GM12801 (cell line): Measurements from ENCODE around the gene RDH12.

Experiments used
- TF ChIP-seq, protein P1 (sequence below): IDR thresholded peaks from one replicate; pipeline ENCODE4 v1.5.1; 2011; ENCODE audit warnings: control low read depth; ENCODE audit not compliant: insufficient read length; ENCODE audit errors: extremely low read depth

RDH12 gene

DNA sequence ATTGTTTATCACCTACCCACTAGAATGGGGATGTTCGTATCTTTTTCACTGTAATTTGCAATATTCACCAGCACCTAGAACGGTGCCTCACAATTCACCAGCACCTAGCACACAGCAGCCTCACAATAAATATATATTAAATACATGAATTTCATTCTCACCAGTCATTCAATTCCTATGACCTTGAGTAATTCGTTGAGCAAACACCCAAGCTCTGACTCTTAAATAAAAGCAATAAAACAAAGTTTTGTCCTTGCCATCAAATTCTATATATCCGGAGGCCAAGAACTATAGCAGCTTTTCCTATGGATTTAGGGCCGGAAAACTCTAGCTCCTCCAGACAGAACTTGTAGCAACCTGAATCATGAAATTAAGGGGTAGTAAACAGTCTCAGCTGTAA is 28.2 kb upstream of the RDH12 start:
- TF ChIP-seq, protein P1, sequence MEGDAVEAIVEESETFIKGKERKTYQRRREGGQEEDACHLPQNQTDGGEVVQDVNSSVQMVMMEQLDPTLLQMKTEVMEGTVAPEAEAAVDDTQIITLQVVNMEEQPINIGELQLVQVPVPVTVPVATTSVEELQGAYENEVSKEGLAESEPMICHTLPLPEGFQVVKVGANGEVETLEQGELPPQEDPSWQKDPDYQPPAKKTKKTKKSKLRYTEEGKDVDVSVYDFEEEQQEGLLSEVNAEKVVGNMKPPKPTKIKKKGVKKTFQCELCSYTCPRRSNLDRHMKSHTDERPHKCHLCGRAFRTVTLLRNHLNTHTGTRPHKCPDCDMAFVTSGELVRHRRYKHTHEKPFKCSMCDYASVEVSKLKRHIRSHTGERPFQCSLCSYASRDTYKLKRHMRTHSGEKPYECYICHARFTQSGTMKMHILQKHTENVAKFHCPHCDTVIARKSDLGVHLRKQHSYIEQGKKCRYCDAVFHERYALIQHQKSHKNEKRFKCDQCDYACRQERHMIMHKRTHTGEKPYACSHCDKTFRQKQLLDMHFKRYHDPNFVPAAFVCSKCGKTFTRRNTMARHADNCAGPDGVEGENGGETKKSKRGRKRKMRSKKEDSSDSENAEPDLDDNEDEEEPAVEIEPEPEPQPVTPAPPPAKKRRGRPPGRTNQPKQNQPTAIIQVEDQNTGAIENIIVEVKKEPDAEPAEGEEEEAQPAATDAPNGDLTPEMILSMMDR, result no peak

DNA sequence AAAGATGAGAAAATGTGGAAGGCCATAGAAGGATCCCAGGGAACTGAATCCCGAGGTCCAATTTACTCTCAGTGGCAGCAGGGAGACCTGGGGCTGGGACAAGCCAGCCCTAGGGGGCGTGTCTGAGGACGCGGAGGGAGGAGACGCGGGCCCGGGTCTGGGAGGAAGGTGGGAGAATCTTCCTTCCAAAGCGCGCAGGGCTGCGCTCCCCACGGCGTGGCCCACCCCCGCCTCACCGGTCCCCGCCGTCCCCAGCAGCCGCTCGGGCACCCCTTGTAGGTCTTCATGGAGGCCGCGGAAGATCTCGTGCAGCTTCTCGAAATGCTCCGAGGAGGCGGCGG is 27.6 kb upstream of the RDH12 start:
- TF ChIP-seq, protein P1, result no peak

DNA sequence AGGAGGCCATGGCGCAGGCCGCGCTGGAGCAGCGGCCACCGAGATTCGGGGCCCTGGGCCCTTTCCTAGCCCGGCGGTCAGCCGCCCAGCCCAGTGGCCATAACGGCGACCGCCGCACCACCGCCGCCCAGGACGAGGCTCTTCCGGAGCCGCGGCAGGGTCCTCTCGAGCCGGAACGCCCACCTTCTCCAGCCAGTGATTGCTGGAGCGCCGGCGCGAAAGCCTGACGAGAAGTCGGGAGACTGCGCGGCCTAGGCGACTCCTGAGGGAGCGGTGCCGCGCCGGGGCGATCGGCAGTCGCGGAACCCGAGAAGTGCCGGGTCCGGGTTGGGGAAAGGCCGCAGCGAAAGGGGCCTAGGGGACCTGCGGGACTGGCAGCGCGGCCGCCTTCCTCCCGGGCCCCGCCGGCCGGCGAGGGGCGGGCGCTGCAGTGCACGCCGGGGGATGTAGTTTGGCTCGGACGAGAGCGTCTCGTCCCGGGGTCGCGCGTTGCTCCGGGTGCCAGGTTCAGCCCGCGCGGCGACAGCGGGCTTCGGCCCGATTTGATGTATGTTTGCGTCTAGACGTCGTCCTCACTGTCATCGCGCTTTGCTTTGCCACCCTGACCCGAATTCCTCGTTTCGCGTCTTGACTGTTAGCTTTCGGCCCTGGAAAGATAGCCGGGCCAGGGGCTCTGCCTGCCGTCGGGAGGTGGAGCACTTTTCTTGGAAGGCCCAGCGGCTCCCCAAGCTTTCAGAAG is 27.0 kb upstream of the RDH12 start, which contains the start of gene VTI1B:
TSS of gene VTI1B (minus strand) at position 153 of the 739 bp plus-strand sequence. CDS start at position 10, 143 bp downstream.
- TF ChIP-seq, protein P1, result no peak

DNA sequence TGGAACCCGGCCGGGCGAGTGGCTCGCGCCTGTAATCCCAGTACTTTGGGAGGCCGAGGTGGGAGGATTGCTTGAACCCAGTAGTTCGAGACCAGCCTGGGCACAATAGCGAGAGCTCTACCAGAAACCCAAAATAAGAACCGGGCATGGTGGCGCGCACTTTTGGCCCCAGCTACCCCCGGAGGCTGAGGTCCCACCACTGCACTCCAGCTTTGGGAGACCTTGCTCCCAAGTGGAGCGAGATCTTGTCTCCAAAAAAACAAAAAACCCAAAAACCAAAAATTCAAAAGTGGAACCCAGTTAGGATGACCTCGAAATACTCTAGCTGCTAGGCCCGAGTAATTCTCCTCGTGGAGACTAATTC is 26.5 kb upstream of the RDH12 start:
- TF ChIP-seq, protein P1, result no peak

DNA sequence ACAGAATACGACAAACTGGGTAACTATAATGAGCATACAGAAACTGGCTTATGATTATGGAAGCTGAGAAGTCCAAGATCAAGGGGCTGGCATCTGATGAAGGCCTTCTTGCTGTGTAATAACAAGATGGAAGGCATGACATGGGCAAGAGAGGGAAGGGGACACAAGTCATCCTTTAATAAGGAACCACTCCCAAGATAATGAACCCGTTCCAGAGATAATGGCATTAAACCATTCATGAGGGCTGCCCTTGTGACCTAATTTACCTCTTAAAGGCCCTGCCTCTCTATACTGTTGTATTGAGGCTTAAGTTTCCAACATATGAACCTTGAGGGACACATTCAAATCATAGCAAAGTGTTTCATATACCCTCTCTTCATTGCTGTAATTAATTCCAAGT is 22.7 kb upstream of the RDH12 start:
- TF ChIP-seq, protein P1, result no peak

DNA sequence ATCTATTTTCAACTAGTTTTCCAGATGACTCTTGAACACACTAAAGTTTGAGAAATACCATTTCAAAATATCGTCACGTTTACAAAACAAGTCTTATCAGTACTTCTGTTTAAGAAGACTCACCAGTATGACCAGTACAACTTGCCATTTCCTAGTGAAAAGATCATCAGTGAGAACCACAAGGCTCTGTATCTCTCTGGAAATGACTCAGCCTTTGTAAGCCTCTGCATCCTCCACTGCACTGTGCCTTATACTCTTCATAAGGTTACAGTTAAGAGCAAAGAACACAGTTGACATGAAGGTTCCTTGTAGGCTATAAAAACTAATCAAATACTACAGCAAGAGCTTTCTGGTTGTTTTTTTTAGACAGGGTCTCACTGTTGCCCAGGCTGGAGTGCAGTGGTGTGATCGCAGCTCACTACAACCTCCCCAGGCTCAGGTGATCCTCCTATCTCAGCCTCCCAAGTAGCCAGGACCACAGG is 21.5 kb upstream of the RDH12 start:
- TF ChIP-seq, protein P1, result no peak

DNA sequence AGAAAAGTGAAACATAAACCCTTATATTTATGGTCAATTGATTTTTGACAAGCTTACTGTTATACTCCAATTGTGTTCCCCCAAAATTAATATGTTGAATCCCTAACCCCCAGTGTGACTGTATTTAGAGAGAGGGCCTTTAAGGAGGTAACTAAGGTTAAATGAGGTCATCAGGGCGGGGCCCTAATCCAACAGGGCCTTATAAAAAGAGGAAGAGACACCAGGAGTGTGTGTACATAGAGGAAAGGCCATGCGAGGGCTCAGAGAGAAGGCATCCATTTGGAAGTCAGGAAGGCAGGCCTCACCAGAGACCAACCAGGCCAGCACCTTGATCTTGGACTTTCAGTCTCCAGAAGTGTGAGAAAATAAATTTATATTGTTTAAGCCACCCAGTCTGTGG is 20.7 kb upstream of the RDH12 start:
- TF ChIP-seq, protein P1, result no peak
